Measurements from ENCODE around the gene OR10G7. TPM values are rescaled to one million over a fixed set of nuclear protein-coding genes. Genes with fewer than 3 reads are reported as not detected.

Gene OR10G7
- total RNA-seq, 120 experiments from 2014 or later: not detected

Other genes with a start within 250 kb of the OR10G7 start
- gene OR6M1, start 235.0 kb downstream of the OR10G7 start, total RNA-seq: not detected
- not detected for gene TMEM225, start 155.7 kb downstream of the OR10G7 start, total RNA-seq
- gene OR8D4, start 139.2 kb downstream of the OR10G7 start, total RNA-seq: under 1 TPM in 31 of 120 experiments, not detected in 89; 0.16 to 0.77 (median 0.28) TPM
- under 1 TPM in 5 of 120 experiments, not detected in 115; 0.46 to 0.73 (median 0.60) TPM for gene OR4D5, start 101.7 kb downstream of the OR10G7 start, total RNA-seq
- gene OR6T1, start 97.5 kb downstream of the OR10G7 start, total RNA-seq: not detected
- gene OR10S1, start 63.5 kb downstream of the OR10G7 start, total RNA-seq: not detected
- not detected for gene OR10G6, start 46.2 kb downstream of the OR10G7 start, total RNA-seq
- under 1 TPM in 13 of 120 experiments, not detected in 107; 0.12 to 0.83 (median 0.22) TPM for gene OR10G4, start 28.3 kb downstream of the OR10G7 start, total RNA-seq
- 1 to 10 TPM in 1 of 120 experiments, under 1 TPM in 1, not detected in 118; 0.63 to 1.3 TPM for gene OR10G9, start 18.3 kb downstream of the OR10G7 start, total RNA-seq
- gene OR10G8, start 14.5 kb downstream of the OR10G7 start, total RNA-seq: under 1 TPM in 2 of 120 experiments, not detected in 118; 0.39 to 0.46 TPM
- 10 to 100 TPM; 12.2 to 47.8 (median 20.6) TPM for gene VWA5A, start 74.1 kb upstream of the OR10G7 start, total RNA-seq
- gene OR10D3, start 142.0 kb upstream of the OR10G7 start, total RNA-seq: under 1 TPM in 1 of 120 experiments, not detected in 119; 0.96 TPM
- gene OR8G1, start 199.8 kb upstream of the OR10G7 start, total RNA-seq: under 1 TPM in 1 of 120 experiments, not detected in 119; 0.85 TPM
- not detected for gene OR8G5, start 215.1 kb upstream of the OR10G7 start, total RNA-seq